Measurements from ENCODE around the gene MRGPRF.

The MRGPRF gene

DNA sequence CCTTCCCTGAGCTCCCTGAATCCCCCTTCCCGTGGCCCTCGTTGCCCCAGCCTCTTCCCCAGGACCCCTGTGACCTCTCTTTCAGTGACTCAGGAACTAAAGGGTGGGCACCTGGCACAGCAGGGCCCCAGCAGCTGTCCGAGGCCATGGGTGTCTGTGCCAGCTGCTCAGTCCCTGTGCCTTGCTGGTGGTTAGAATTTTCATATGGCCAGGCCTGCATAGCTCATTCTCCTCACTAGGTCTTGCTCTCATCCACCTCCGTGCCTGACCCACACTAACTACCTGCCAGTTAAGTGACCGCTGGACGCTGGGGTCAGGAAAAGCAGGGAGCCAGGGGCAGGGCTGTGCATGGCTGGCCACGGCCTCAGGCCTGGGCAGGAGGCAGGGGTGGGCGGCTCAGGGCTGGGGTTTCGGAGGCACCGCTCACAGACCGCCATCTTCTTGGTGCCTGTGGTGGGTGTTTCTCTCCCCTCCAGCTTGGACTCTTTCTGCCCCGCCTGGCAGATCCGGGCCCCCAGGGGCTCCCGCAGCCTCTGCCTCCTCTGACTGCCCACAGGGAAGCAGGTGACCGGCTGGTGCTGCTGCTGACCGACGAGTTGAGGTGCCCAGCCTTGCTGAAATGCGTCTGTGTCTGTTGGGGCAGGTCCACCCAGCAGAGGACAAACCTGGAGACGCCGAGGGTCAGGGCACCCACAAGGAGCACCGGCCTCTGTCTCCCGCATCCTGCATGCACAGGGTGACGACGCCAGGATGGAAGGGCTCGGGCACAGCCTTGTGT, 52.6 kb downstream of the MRGPRF start:
- DNase-seq: no peak

DNA sequence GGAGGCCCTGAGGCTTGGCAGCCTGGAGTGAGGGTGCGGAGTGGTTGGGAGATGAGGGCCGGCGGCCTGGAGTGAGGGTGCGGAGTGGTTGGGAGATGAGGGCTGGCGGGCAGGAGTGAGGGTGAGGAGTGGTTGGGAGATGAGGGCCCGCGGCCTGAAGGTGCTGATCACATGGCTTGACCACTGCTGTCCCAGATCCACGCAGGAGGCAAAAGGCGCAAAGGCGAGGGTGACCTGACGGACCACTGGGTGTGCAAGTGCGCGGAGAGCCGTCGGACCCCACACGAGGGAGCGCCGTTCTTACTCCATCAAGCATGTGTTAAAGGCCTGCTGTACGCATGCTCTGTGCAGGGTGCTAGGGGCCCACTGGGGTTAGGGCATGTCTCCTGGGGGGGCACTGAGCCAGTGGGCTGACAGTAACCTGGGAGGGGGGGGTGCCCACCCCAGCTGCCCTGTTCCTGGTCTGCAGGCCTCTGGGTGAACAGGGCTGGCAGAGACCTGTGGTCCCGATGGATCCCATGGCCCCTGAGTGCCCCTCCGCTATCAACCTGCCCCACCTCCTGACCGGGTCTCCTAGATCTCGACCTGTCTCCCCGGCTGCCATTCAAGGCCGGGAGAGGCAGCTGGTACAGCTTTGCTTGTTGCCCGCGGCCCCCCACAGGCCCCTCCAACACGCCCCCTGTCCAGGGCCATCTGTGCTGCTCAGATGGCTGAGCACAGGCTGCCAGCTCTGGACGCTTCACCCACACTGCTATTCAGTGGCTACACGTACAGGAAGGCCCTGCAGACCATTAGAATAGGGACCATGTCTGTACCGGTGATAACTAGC, 53.4 kb downstream of the MRGPRF start:
- DNase-seq: no peak

DNA sequence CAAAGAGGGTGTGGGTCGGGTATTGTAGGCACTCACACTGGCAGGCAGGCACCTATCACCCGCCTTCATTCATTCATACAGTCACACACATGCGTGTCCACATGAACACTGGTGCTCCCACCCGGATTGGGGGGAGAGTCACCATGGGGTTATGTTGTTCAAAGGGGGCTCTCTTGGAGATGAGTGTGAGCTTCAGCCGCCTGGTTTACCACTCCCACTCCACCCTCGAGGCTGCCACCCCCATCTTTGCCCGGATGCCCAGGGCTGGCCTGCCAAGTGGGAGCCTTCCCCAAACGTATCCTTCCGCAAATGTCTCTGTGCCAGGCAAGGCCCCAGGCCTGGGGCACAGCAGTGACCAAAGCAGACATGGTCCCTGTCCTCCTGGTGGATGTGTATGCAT, 54.8 kb downstream of the MRGPRF start:
- DNase-seq: no peak

DNA sequence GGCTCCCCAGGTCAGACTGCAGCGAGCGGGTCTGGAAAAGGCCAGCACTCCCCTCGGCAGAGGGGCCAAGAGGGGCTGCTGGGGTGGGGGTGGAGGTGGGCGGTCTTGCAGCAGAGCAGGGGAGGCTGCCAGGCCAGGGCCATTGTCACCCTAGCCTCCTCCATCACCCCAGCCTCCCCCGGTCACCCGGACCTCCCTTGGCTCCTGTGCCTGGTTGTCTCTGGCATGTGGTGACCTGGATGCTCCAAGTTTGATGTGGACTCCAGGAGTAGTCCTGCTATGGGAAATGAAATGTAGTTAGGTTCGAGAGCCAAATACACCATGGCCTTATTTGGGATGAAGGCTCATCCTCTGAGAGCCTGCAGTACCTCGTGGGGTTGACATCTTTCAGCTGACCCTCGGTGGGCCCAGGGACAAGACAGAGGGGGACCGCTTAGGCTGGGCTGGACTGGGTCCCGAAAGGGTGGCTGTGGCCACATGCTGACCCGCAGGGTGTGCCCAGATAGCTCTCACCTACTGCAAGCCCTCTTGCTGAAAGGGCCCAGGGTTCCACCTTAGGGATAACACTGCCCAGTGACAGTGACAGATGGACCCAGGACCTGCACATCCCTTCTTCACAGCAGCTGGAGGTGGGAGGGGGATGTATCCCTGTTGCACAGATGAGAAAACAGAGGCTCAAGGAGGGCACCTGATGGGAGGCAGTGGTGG, 56.3 kb downstream of the MRGPRF start:
- DNase-seq: no peak

DNA sequence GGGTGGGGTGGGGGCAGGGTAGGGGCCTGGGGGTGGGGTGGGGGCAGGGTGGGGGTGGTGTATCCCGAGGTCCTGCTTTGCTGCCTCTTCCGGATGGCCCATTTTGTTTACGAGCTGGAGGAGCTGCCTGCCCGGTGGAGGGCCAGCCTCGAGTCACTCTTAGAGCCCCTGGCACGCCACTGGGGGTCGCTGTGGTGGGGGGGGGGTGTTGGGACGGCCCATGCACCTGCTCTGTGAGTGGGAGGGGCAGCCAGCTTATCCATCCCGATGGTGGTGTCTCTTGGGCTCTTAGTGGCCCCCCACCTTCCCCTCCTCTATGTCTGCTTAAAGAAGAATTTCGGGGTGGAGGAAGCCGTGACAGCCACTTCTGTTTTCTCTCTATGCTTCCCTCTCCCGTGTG, 56.9 kb downstream of the MRGPRF start:
- DNase-seq: peak in 1 of 2 experiments; percentile 9

DNA sequence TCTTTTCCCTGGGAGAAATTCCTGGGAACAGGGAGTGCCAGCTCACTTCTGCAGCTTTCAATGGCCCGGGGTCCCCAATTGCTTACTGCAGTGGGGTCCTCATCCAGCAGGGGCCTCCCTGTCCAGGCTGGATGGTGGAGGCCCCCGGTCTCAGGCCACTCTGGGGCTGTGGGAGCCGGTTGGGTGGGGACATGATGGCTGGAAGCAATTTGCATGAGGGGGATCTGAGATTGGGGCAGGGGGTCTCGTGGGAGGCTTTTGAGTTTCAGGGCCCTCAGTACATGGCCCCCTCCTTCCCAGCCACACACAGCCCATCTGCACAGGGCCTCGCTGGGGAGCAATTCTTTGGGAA, 57.5 kb downstream of the MRGPRF start:
- DNase-seq: no peak

DNA sequence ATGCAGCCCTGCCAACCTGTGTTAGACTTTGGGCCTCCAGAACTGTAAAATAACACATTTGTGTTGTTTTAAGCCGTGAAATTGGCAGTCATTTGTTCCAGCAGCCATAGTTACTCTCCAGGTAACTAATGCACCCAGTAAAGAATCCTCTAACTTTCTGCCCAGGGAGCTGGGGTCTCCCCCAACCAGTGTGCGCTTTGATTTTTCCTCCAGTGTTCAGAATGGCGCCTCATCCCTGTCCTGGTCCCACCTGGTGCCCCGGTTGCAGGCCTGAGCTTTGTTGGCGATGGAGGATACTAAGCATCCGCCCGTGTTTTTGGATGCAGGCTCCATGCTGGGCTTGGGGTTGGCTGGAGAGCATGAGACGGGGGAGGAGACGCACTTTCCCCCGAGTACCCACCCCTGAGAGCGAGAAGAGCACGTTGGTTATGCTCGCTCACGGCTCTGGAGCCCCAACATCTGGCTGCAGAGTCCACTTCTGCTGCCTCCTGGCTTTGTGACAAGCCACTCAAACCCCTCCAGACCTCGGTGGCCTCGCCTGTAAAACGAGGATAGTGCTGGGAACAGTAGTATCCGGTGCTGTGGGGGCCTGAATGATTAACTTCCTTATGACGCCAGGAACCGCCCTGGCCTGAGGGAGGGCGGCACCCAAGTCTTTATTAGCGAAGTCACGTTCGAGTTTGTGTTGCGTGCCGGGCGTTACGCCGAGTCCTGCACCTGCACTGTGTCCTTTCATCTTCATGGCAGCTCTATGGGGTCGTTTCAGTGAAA, 58.0 kb downstream of the MRGPRF start:
- DNase-seq: peak; percentile 83 to 86

Measured in Kasumi-1 (cell line).